Suppressor macrophage (primary cell): ENCODE measurements around the gene PPAN.
A peak's percentile ranks its signal among the peaks of the same experiment; 100 is the strongest.

Source experiments
- DNase-seq, 4 experiments: peaks; one replicate each; pipeline ENCODE4 v3.0.0-alpha.2; 2020 to 2022

Gene PPAN

GRCh38 chr19:10141479-10141878 lies 35.3 kb downstream of the PPAN start:
- no peak for DNase-seq

GRCh38 chr19:10141973-10142372 lies 35.8 kb downstream of the PPAN start:
- DNase-seq: no peak

- DNase-seq: no peak
These were observed 36.7 kb downstream of the PPAN start for GRCh38 chr19:10142701-10143375.

- no peak for DNase-seq
These were observed 37.5 kb downstream of the PPAN start for GRCh38 chr19:10143681-10144080.

GRCh38 chr19:10144361-10144760 lies 38.2 kb downstream of the PPAN start:
- peak; percentile 18 to 63 (median 52) for DNase-seq

- no peak for DNase-seq
These were observed 38.9 kb downstream of the PPAN start for GRCh38 chr19:10145031-10145430.

GRCh38 chr19:10146142-10146541 lies 40.0 kb downstream of the PPAN start:
- no peak for DNase-seq

- DNase-seq: no peak
These were observed 43.3 kb downstream of the PPAN start for GRCh38 chr19:10149427-10149826.

- DNase-seq: no peak
These were observed 45.4 kb downstream of the PPAN start for GRCh38 chr19:10151521-10151920.

GRCh38 chr19:10152100-10152499 lies 45.9 kb downstream of the PPAN start:
- DNase-seq: no peak

- peak; percentile 55 to 76 (median 68) for DNase-seq
These were observed 49.7 kb downstream of the PPAN start for GRCh38 chr19:10155839-10156238.

GRCh38 chr19:10158071-10158470 lies 51.9 kb downstream of the PPAN start:
- DNase-seq: no peak

GRCh38 chr19:10158485-10158884 lies 52.3 kb downstream of the PPAN start:
- no peak for DNase-seq

GRCh38 chr19:10159610-10160009 lies 53.4 kb downstream of the PPAN start:
- no peak for DNase-seq
